Measurements from ENCODE around the gene FAM83E. TPM values are rescaled to one million over a fixed set of nuclear protein-coding genes. Genes with fewer than 3 reads are reported as not detected.

The FAM83E gene
- polyA plus RNA-seq, 1 donor from 2014 or later, result 0.73 TPM

- Histone ChIP-seq H3K36me3 (ENCODE audit: insufficient read depth, low read length) (no peaks in the 10 kb centered on the region), H4K20me1 (ENCODE audit: insufficient read depth) (no peaks in the 10 kb centered on the region), H3K4me2 (ENCODE audit: low read length) (peak within 1 kb of the TSS; percentile 62), H3F3A (ENCODE audit: insufficient read depth, low read length, poor library complexity, severe bottlenecking) (no peaks in the 10 kb centered on the region), H3K27me3 (ENCODE audit: insufficient read depth, low read depth, low read length) (no peaks in the 10 kb centered on the region), H3K79me2 (replicated peaks; ENCODE audit: insufficient read depth, low read length) (no peaks in the 10 kb centered on the region), H3K9ac (ENCODE audit: low read length) (peak within 1 kb of the TSS; percentile 91), H3K9me2 (ENCODE audit: insufficient read depth, low read length) (no peaks in the 10 kb centered on the region), H3K4me3 (ENCODE audit: low read length) (peak within 1 kb of the TSS; percentile 74), H3K27ac (ENCODE audit: low read length) (peak within 1 kb of the TSS; percentile 94), H2AFZ (ENCODE audit: low read depth, low read length) (peak within 1 kb of the TSS; percentile 37), H3K9me3 (ENCODE audit: low read length) (no peaks in the 10 kb centered on the region)
- TF ChIP-seq SMC3 (conservative IDR thresholded peaks at IDR 0.05; ENCODE audit: poor library complexity), result peak; percentile 74
- TF ChIP-seq RAD21 (conservative IDR thresholded peaks at IDR 0.05), result peak; percentile 89
- TF ChIP-seq EZH2 (IDR thresholded peaks at IDR 0.05; ENCODE audit: borderline replicate concordance, insufficient read depth, low read length, poor library complexity, severe bottlenecking), result no peak
- peak; percentile 52 for TF ChIP-seq TAF1 (IDR thresholded peaks at IDR 0.05; ENCODE audit: low read depth)
- TF ChIP-seq CTCF (IDR thresholded peaks at IDR 0.05; ENCODE audit: poor library complexity, severe bottlenecking), result peak; percentile 85
- peak; percentile 68 for TF ChIP-seq REST (IDR thresholded peaks at IDR 0.05; ENCODE audit: borderline replicate concordance)
- TF ChIP-seq EP300 (conservative IDR thresholded peaks at IDR 0.05; ENCODE audit: poor library complexity, severe bottlenecking), result no peak
- TF ChIP-seq POLR2AphosphoS5 (IDR thresholded peaks at IDR 0.05), result peak; percentile 68
- TF ChIP-seq MXI1 (conservative IDR thresholded peaks at IDR 0.05; ENCODE audit: poor library complexity, severe bottlenecking), result peak; percentile 58
Observed at GRCh38 chr19:48646001-48646721, 31.3 kb upstream of the FAM83E start, which contains the start of gene CA11. Gene CA11, minus strand, starts transcription at chr19:48646187. Its CDS starts 555 bp downstream, at chr19:48645632.

- TF ChIP-seq EP300 (conservative IDR thresholded peaks at IDR 0.05; ENCODE audit: poor library complexity, severe bottlenecking) (no peak), SMC3 (conservative IDR thresholded peaks at IDR 0.05; ENCODE audit: poor library complexity) (no peak), TAF1 (IDR thresholded peaks at IDR 0.05; ENCODE audit: low read depth) (peak; percentile 75)
- H3K79me2 ChIP-seq (replicated peaks; ENCODE audit: insufficient read depth, low read length), result no peaks in the 10 kb centered on the region
- H3K4me3 ChIP-seq (ENCODE audit: low read length), result peak overlapping the region; percentile 74
- no peaks in the 10 kb centered on the region for H3K36me3 ChIP-seq (ENCODE audit: insufficient read depth, low read length)
- H3F3A ChIP-seq (ENCODE audit: insufficient read depth, low read length, poor library complexity, severe bottlenecking), result no peaks in the 10 kb centered on the region
- H3K9ac ChIP-seq (ENCODE audit: low read length), result peak overlapping the region; percentile 91
- peak overlapping the region; percentile 37 for H2AFZ ChIP-seq (ENCODE audit: low read depth, low read length)
- peak overlapping the region; percentile 94 for H3K27ac ChIP-seq (ENCODE audit: low read length)
- no peaks in the 10 kb centered on the region for H3K9me3 ChIP-seq (ENCODE audit: low read length)
- H3K9me2 ChIP-seq (ENCODE audit: insufficient read depth, low read length), result no peaks in the 10 kb centered on the region
- H4K20me1 ChIP-seq (ENCODE audit: insufficient read depth), result no peaks in the 10 kb centered on the region
- H3K4me2 ChIP-seq (ENCODE audit: low read length), result peak overlapping the region; percentile 62
- no peaks in the 10 kb centered on the region for H3K27me3 ChIP-seq (ENCODE audit: insufficient read depth, low read depth, low read length)
Observed at GRCh38 chr19:48645620-48646000, 30.7 kb upstream of the FAM83E start.

All from neural cell (in vitro differentiated cells).